Mesendoderm (in vitro differentiated cells): ENCODE results near the gene ODF2L.

Experiments
- DNase-seq: peaks from one replicate; pipeline ENCODE4 v3.0.0; 2013
- H2AK5ac ChIP-seq: 2 replicates; pipeline ENCODE4 v1.6.1; 2013; ENCODE audit warnings: low read length, inconsistent platforms
- H2BK120ac ChIP-seq: 2 replicates; pipeline ENCODE4 v1.6.1; 2013; ENCODE audit warnings: low read depth, mild to moderate bottlenecking, low read length, moderate library complexity, mixed read lengths
- H2BK15ac ChIP-seq: replicated peaks from 2 replicates; pipeline ENCODE4 v1.6.1; 2013; ENCODE audit warnings: low read depth, mild to moderate bottlenecking, moderate library complexity
- H2BK5ac ChIP-seq: 2 replicates; pipeline ENCODE4 v1.6.1; 2013; ENCODE audit warnings: low read length, inconsistent platforms
- H3K18ac ChIP-seq: 2 replicates; pipeline ENCODE4 v1.6.1; 2013; ENCODE audit warnings: mild to moderate bottlenecking, low read length, mixed read lengths
- H3K23ac ChIP-seq: one replicate; pipeline ENCODE4 v1.6.1; 2013; ENCODE audit warnings: low read length
- H3K27ac ChIP-seq: 2 replicates; pipeline ENCODE4 v1.5.1; 2013; ENCODE audit warnings: low read depth, mild to moderate bottlenecking, inconsistent platforms, low read length, moderate library complexity
- H3K27me3 ChIP-seq: 2 replicates; pipeline ENCODE4 v1.6.1; 2013; ENCODE audit warnings: low read length, control low read depth, mild to moderate bottlenecking, inconsistent platforms; ENCODE audit not compliant: insufficient read depth, poor library complexity
- H3K36me3 ChIP-seq: 2 replicates; pipeline ENCODE4 v1.6.1; 2013; ENCODE audit warnings: low read length, inconsistent platforms; ENCODE audit not compliant: control insufficient read depth, insufficient read depth
- H3K4ac ChIP-seq: one replicate; pipeline ENCODE4 v1.6.1; 2013; ENCODE audit warnings: low read depth, mild to moderate bottlenecking, low read length, moderate library complexity
- H3K4me1 ChIP-seq: 2 replicates; pipeline ENCODE4 v1.6.1; 2013; ENCODE audit warnings: low read depth, low read length, inconsistent platforms; ENCODE audit not compliant: control insufficient read depth
- H3K4me2 ChIP-seq: 2 replicates; pipeline ENCODE4 v1.6.1; 2013; ENCODE audit warnings: low read length
- H3K4me3 ChIP-seq: 2 replicates; pipeline ENCODE4 v1.5.1; 2013; ENCODE audit warnings: mild to moderate bottlenecking, low read length
- H3K56ac ChIP-seq: one replicate; pipeline ENCODE4 v1.6.1; 2013; ENCODE audit warnings: low read length
- H3K79me1 ChIP-seq: 2 replicates; pipeline ENCODE4 v1.6.1; 2013; ENCODE audit warnings: low read length, inconsistent platforms
- H3K79me2 ChIP-seq: 2 replicates; pipeline ENCODE4 v1.6.1; 2013; ENCODE audit warnings: mild to moderate bottlenecking, low read length; ENCODE audit not compliant: control insufficient read depth, insufficient read depth
- H3K9ac ChIP-seq: 2 replicates; pipeline ENCODE4 v1.6.1; 2013; ENCODE audit warnings: low read length, inconsistent platforms
- H4K5ac ChIP-seq: one replicate; pipeline ENCODE4 v1.6.1; 2013; ENCODE audit warnings: low read length
- H4K8ac ChIP-seq: one replicate; pipeline ENCODE4 v1.6.1; 2013; ENCODE audit warnings: low read depth, mild to moderate bottlenecking, control low read depth, low read length, moderate library complexity
- WGBS: extraction: QIAGEN DNeasy Blood & Tissue Kit; methylation state at CpG from one replicate; pipeline ENCODE4 v1.1.7; 2013; ENCODE audit warnings: low lambda C conversion rate, missing lambda C conversion rate; ENCODE audit not compliant: insufficient coverage; ENCODE audit errors: extremely low coverage; 5-methylcytosine and 5-hydroxymethylcytosine counted together

Gene ODF2L

DNA sequence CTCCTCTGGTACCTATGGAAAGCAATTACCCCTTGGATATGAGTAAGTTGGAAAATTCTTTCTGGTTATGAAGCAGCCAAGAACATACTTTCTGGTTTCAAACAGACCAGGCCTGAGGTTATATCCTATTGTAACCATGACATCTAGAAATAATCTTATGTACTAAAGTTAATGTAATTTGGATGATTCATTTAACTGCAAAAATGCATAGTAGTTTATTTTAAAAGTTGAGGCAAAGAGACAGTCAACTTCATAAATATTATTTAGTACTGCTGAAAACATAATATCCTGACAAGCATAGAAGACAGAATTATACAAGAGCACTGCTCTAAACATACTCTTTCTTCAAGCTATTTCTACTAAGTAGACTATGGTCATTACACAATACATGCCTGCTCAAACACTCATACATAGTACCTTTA is 25.5 kb downstream of the ODF2L start:
- no peak overlapping the region for H2AK5ac ChIP-seq
- no peaks in the 10 kb centered on the region for H3K36me3 ChIP-seq
- no peak overlapping the region for H3K23ac ChIP-seq
- no peak overlapping the region for H3K4me2 ChIP-seq
- H3K79me2 ChIP-seq: no peaks in the 10 kb centered on the region
- no peak overlapping the region for H4K8ac ChIP-seq
- H3K18ac ChIP-seq: no peak overlapping the region
- H3K9ac ChIP-seq: no peak overlapping the region
- H3K27ac ChIP-seq: no peak overlapping the region
- H2BK120ac ChIP-seq: no peak overlapping the region
- no peak overlapping the region for H3K4me3 ChIP-seq
- no peak overlapping the region for H4K5ac ChIP-seq
- H3K4me1 ChIP-seq: no peaks in the 10 kb centered on the region
- H3K27me3 ChIP-seq: no peaks in the 10 kb centered on the region
- H3K4ac ChIP-seq: no peak overlapping the region
- H3K56ac ChIP-seq: no peak overlapping the region
- H2BK5ac ChIP-seq: no peak overlapping the region
- DNase-seq: no peak
- no peaks in the 10 kb centered on the region for H3K79me1 ChIP-seq
- H2BK15ac ChIP-seq: no peak overlapping the region

DNA sequence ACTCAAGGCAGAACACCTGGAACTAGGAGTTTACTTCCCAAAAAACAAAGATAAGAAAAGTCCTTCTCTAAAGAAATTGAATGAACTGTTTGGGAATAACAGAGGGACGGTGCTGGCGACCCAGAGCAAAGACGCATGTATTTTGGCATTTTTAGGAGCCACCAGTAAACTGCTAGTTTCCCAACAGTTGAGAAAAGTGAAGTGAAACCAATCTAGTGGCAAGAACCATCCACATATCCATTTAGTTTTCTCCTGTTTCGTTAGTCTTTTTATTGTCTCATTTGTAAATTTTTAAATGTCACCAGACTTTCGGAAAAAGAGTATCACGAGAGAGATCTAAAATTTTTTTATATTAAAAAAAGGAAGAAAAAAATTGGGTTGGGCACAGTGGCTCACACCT is 30.2 kb downstream of the ODF2L start:
- no peak overlapping the region for H2BK15ac ChIP-seq
- no peak overlapping the region for H3K56ac ChIP-seq
- no peaks in the 10 kb centered on the region for H3K27me3 ChIP-seq
- no CpG with 5 or more reads among the region's 6 CpGs for WGBS
- no peaks in the 10 kb centered on the region for H3K36me3 ChIP-seq
- no peaks in the 10 kb centered on the region for H3K4me1 ChIP-seq
- no peak overlapping the region for H3K27ac ChIP-seq
- H3K79me2 ChIP-seq: no peaks in the 10 kb centered on the region
- H4K5ac ChIP-seq: no peak overlapping the region
- no peak overlapping the region for H3K18ac ChIP-seq
- H3K9ac ChIP-seq: no peak overlapping the region
- H3K79me1 ChIP-seq: no peaks in the 10 kb centered on the region
- no peak overlapping the region for H3K4me3 ChIP-seq
- H3K4ac ChIP-seq: no peak overlapping the region
- H2AK5ac ChIP-seq: no peak overlapping the region
- DNase-seq: no peak
- no peak overlapping the region for H3K23ac ChIP-seq
- H3K4me2 ChIP-seq: no peak overlapping the region
- H4K8ac ChIP-seq: no peak overlapping the region
- no peak overlapping the region for H2BK120ac ChIP-seq
- no peak overlapping the region for H2BK5ac ChIP-seq

DNA sequence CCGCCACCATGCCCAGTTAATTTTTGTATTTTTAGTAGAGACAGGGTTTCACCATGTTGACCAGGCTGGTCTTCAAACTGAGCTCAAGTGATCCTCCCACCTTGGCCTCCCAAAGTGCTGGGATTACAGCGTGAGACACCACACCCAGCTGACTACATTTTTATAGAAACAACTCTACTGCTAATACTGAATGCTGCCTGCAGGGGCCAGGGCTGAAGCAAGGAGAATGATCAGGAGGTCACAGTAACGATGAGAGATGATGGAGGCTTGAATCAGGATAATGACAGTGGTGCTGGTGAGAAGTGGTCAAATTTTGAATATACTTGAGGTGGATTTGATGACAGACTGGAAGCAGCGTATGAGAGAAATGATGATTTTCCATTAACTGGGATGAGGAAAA is 33.3 kb downstream of the ODF2L start:
- no peaks in the 10 kb centered on the region for H3K36me3 ChIP-seq
- H3K4me3 ChIP-seq: no peak overlapping the region
- no peak overlapping the region for H3K4me2 ChIP-seq
- no peak overlapping the region for H2BK5ac ChIP-seq
- no peak overlapping the region for H4K5ac ChIP-seq
- DNase-seq: no peak
- H3K56ac ChIP-seq: no peak overlapping the region
- no peaks in the 10 kb centered on the region for H3K27me3 ChIP-seq
- H2BK120ac ChIP-seq: no peak overlapping the region
- no peak overlapping the region for H2AK5ac ChIP-seq
- H4K8ac ChIP-seq: no peak overlapping the region
- H3K9ac ChIP-seq: no peak overlapping the region
- no peak overlapping the region for H3K18ac ChIP-seq
- H3K4ac ChIP-seq: no peak overlapping the region
- H2BK15ac ChIP-seq: no peak overlapping the region
- H3K79me2 ChIP-seq: no peaks in the 10 kb centered on the region
- H3K27ac ChIP-seq: no peak overlapping the region
- WGBS: no CpG with 5 or more reads among the region's 4 CpGs
- no peak overlapping the region for H3K23ac ChIP-seq
- H3K79me1 ChIP-seq: no peaks in the 10 kb centered on the region
- H3K4me1 ChIP-seq: no peaks in the 10 kb centered on the region

DNA sequence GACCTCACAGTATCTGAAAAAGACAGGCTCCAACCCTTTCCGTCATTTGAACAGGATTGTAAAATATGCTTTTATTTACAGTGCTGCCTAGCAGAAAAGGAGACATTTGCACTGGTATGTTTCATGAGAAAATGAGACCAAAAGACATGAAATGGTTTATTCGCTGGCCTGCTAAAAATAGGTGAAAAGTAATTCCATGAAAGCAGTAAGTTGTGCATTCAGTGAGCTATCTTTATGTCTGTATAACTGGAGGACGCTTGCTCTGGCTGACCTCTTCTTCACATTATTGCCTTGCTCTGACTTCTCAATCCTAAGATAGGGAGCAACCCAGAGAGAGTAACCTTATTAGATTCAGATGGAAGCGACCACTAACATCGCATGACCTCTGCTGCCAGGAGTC is 38.3 kb downstream of the ODF2L start:
- no peak overlapping the region for H3K56ac ChIP-seq
- DNase-seq: no peak
- no peak overlapping the region for H3K4ac ChIP-seq
- no peaks in the 10 kb centered on the region for H3K79me2 ChIP-seq
- H3K18ac ChIP-seq: no peak overlapping the region
- no peaks in the 10 kb centered on the region for H3K79me1 ChIP-seq
- H2BK15ac ChIP-seq: no peak overlapping the region
- no peak overlapping the region for H3K4me2 ChIP-seq
- no peak overlapping the region for H3K4me3 ChIP-seq
- no peak overlapping the region for H4K5ac ChIP-seq
- H3K23ac ChIP-seq: no peak overlapping the region
- H2AK5ac ChIP-seq: no peak overlapping the region
- no CpG with 5 or more reads among the region's 5 CpGs for WGBS
- no peaks in the 10 kb centered on the region for H3K4me1 ChIP-seq
- no peaks in the 10 kb centered on the region for H3K27me3 ChIP-seq
- no peak overlapping the region for H2BK120ac ChIP-seq
- no peak overlapping the region for H3K9ac ChIP-seq
- no peak overlapping the region for H4K8ac ChIP-seq
- H2BK5ac ChIP-seq: no peak overlapping the region
- H3K27ac ChIP-seq: no peak overlapping the region
- no peaks in the 10 kb centered on the region for H3K36me3 ChIP-seq

DNA sequence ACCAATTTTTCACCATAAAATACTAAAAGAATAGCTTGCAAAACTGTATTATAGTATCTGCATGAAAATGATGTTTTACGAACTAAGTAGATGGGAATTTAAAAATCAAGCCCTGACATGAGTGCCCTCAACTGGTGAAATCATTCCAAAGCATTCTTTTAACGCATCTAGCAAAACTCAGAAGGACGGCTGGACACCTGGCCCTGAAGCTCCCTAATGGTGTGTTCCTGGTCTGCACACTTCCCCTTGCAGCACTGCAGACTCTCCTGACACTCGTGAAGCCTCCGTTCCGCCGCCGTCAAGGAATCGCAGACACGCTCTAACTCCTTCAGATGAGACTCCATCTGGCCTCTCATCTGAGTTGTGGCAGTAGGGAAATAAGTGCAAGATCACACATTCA is 39.9 kb downstream of the ODF2L start:
- no peak overlapping the region for H3K27ac ChIP-seq
- H3K4ac ChIP-seq: no peak overlapping the region
- H3K9ac ChIP-seq: no peak overlapping the region
- no peaks in the 10 kb centered on the region for H3K27me3 ChIP-seq
- DNase-seq: no peak
- H2AK5ac ChIP-seq: no peak overlapping the region
- H3K4me3 ChIP-seq: no peak overlapping the region
- H3K79me2 ChIP-seq: no peaks in the 10 kb centered on the region
- H2BK15ac ChIP-seq: no peak overlapping the region
- H3K79me1 ChIP-seq: no peaks in the 10 kb centered on the region
- H3K36me3 ChIP-seq: no peaks in the 10 kb centered on the region
- H3K4me2 ChIP-seq: no peak overlapping the region
- H2BK5ac ChIP-seq: no peak overlapping the region
- no CpG with 5 or more reads among the region's 10 CpGs for WGBS
- H3K18ac ChIP-seq: no peak overlapping the region
- no peak overlapping the region for H3K23ac ChIP-seq
- H3K4me1 ChIP-seq: no peaks in the 10 kb centered on the region
- no peak overlapping the region for H4K5ac ChIP-seq
- no peak overlapping the region for H3K56ac ChIP-seq
- no peak overlapping the region for H4K8ac ChIP-seq
- H2BK120ac ChIP-seq: no peak overlapping the region

DNA sequence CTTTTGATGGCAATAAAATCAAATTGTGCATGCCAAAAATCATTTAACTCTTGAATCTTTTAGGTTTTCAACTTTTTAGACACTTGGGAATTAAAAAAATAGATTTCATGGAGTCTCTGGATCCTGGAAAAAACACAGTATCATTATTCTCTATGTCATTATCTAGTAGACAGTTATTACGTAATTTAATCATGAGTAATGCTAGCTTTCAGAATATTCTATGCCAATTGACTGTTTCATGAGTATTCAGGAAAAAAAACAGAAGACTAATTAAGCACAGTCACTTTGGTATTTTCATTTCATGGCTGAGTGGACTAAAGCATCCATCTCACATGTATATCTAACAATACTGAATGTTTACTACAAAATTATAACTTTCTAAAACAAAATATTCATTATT is 44.0 kb downstream of the ODF2L start:
- Histone ChIP-seq H2BK5ac (no peak overlapping the region), H3K4me2 (no peak overlapping the region), H3K36me3 (no peaks in the 10 kb centered on the region), H3K18ac (no peak overlapping the region), H4K8ac (no peak overlapping the region), H3K56ac (no peak overlapping the region), H2BK15ac (no peak overlapping the region), H3K9ac (no peak overlapping the region), H3K79me2 (no peaks in the 10 kb centered on the region), H3K79me1 (no peaks in the 10 kb centered on the region), H3K23ac (no peak overlapping the region), H3K4me3 (no peak overlapping the region), H2AK5ac (no peak overlapping the region), H3K4me1 (no peaks in the 10 kb centered on the region), H3K27ac (no peak overlapping the region), H2BK120ac (no peak overlapping the region), H3K27me3 (no peaks in the 10 kb centered on the region), H4K5ac (no peak overlapping the region), H3K4ac (no peak overlapping the region)
- WGBS: no CpG with 5 or more reads among the region's 1 CpG
- DNase-seq: no peak
